Limb (tissue), 2 donors: ENCODE data around the gene SNRPN.
"Not testable (repeated sequence)": the region's sequence is repeated elsewhere in the genome, so short reads cannot be mapped to it uniquely, and the experiment has no call there.

Experiments used
- DNase-seq, 2 donors: peaks; one replicate each; pipeline ENCODE4 v3.0.0-alpha.2; 2016; ENCODE audit errors: extremely low spot score in 2 of 2

Gene SNRPN

GRCh38 chr15:24954783-24955530 is at the start of gene SNRPN, which contains the start of gene SNURF:
TSS of gene SNRPN (plus strand) at chr15:24954987. CDS start at chr15:24974454, 19,467 bp downstream.
TSS of gene SNURF (plus strand) at chr15:24954987. CDS start at chr15:24955049, 62 bp downstream.
- peak; percentile 64 to 82 for DNase-seq

- DNase-seq, result no peak
Observed at GRCh38 chr15:24916305-24917009, 38.3 kb upstream of the SNRPN start.

- no peak for DNase-seq
Observed at GRCh38 chr15:24917431-24917830, 37.4 kb upstream of the SNRPN start.

GRCh38 chr15:24919446-24919845 is 35.3 kb upstream of the SNRPN start:
- no peak for DNase-seq

GRCh38 chr15:24922781-24923180 is 32.0 kb upstream of the SNRPN start:
- DNase-seq, result not testable (repeated sequence)

GRCh38 chr15:24924153-24924552 is 30.6 kb upstream of the SNRPN start:
- DNase-seq, result no peak

- no peak for DNase-seq
Observed at GRCh38 chr15:24924621-24925020, 30.2 kb upstream of the SNRPN start.

- not testable (repeated sequence) for DNase-seq
Observed at GRCh38 chr15:24931874-24932732, 22.7 kb upstream of the SNRPN start.

GRCh38 chr15:24933716-24934115 is 21.1 kb upstream of the SNRPN start:
- DNase-seq, result no peak

GRCh38 chr15:24938224-24938623 is 16.6 kb upstream of the SNRPN start:
- DNase-seq, result not testable (repeated sequence)

GRCh38 chr15:24940236-24940635 is 14.6 kb upstream of the SNRPN start:
- DNase-seq, result no peak

GRCh38 chr15:24943361-24943760 is 11.4 kb upstream of the SNRPN start:
- no peak for DNase-seq

- no peak for DNase-seq
Observed at GRCh38 chr15:24944954-24945353, 9.8 kb upstream of the SNRPN start.

- no peak for DNase-seq
Observed at GRCh38 chr15:24945711-24946110, 9.1 kb upstream of the SNRPN start.

- DNase-seq, result no peak
Observed at GRCh38 chr15:24948495-24948894, 6.3 kb upstream of the SNRPN start.

GRCh38 chr15:24955531-24955921 is 739 bp downstream of the SNRPN start:
- peak in 1 of 2 donors; percentile 55 for DNase-seq

- peak; percentile 63 to 83 for DNase-seq
Observed at GRCh38 chr15:24956111-24956838, 1.5 kb downstream of the SNRPN start.

GRCh38 chr15:24957691-24958090 is 2.9 kb downstream of the SNRPN start:
- no peak for DNase-seq

GRCh38 chr15:24961967-24962366 is 7.2 kb downstream of the SNRPN start:
- DNase-seq, result no peak

- no peak for DNase-seq
Observed at GRCh38 chr15:24962880-24963279, 8.1 kb downstream of the SNRPN start.
